Prostate gland (tissue), 2 donors: Measurements from ENCODE around the gene PEX5. TPM values are rescaled to one million over a fixed set of nuclear protein-coding genes. Genes with fewer than 3 reads are reported as not detected.

Experiments
- DNase-seq: peaks from one replicate; pipeline ENCODE4 v3.0.0-alpha.2; 2019; ENCODE audit warnings: low spot score
- H3K27ac ChIP-seq, 2 donors: fragments of 200-600 bp; sonication (generic); 2 replicates each; pipeline ENCODE4 v1.5.1; 2017 to 2019
- H3K27me3 ChIP-seq: fragments of 200-600 bp; sonication (generic); replicated peaks from 2 replicates; pipeline ENCODE4 v1.5.1; 2019; ENCODE audit not compliant: insufficient read depth
- H3K36me3 ChIP-seq, 2 donors: fragments of 200-600 bp; sonication (generic); 1 replicate in 1 of 2; 2 replicates in 1 of 2; pipeline versions ENCODE4 v1.5.1 to v1.8.1; 2017 to 2019
- H3K4me1 ChIP-seq: fragments of 200-600 bp; sonication (generic); replicated peaks from 2 replicates; pipeline ENCODE4 v1.5.1; 2019
- H3K4me3 ChIP-seq, 2 donors: fragments of 200-600 bp; sonication (generic); 2 replicates each; pipeline ENCODE4 v1.5.1; 2017 to 2019
- H3K9me3 ChIP-seq: fragments of 200-600 bp; sonication (generic); 2 replicates; pipeline ENCODE4 v1.5.1; 2017
- POLR2A ChIP-seq: fragments of 450-650 bp; IDR thresholded peaks from one replicate; pipeline ENCODE4 v1.6.1; 2016; ENCODE audit warnings: antibody characterized with exemption, mild to moderate bottlenecking
- POLR2AphosphoS5 ChIP-seq: sonication (generic); formaldehyde crosslinking; IDR thresholded peaks from one replicate; pipeline ENCODE4 v1.6.1; 2017; ENCODE audit warnings: antibody characterized with exemption
- WGBS: methylation state at CpG from one replicate; pipeline ENCODE4 v1.1.5; 2018; 5-methylcytosine and 5-hydroxymethylcytosine counted together
- intact Hi-C: fragments of 100-400 bp; cut with DNase I; formaldehyde crosslinking; loops from one replicate; pipeline ENCODE4 v1.14.2; 2022
- total RNA-seq, 2 donors: library from RNA; depleted of rRNA; stranded (reverse); fragments of >200 nt; gene quantifications; one replicate each; pipeline ENCODE4 v1.1.0, GENCODE V29; 2016
- TF ChIP-seq, protein P1 (sequence below), 4 experiments: fragments of 200-600 bp in 2 of 4; fragments of 450-650 bp in 2 of 4; sonication (generic) in 2 of 4; IDR thresholded peaks; 1 replicate in 3 of 4; 2 replicates in 1 of 4; pipeline ENCODE4 v1.5.1; 2016 to 2019; ENCODE audit warnings: antibody characterized with exemption in 4 of 4, mild to moderate bottlenecking in 2 of 4, moderate library complexity in 2 of 4

The PEX5 gene
- total RNA-seq, 2 donors from 2014 or later = 26.2 to 78.6 TPM

DNA sequence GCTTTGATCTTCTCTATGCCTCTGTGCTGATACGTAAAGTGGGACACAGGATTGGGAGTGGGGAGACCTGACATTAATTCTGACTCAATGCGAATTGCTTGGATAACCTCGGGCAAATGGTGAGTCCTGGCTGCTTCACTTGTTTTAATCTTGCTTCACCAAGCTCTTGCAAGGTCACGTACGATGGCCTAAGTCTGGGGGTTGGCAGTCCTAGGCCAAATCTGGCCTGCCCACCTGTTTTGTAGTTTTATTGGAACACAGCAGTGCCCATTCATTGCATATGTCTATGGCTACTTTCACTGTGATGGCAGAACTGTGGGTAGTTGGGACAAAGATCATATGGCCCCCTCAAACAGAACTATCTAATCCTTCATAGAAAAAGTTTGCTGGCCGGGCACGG, 45.9 kb upstream of the PEX5 start:
- no peak for DNase-seq
- Histone ChIP-seq H3K4me3 (no peak overlapping the region), H3K9me3 (no peaks in the 10 kb centered on the region), H3K27ac (no peak overlapping the region), H3K27me3 (no peaks in the 10 kb centered on the region), H3K4me1 (no peaks in the 10 kb centered on the region), H3K36me3 (no peaks in the 10 kb centered on the region)
- 94% methylated on average over 7 of the region's 7 CpGs for WGBS
- TF ChIP-seq POLR2AphosphoS5 = no peak
- intact Hi-C loops = no loop called here

DNA sequence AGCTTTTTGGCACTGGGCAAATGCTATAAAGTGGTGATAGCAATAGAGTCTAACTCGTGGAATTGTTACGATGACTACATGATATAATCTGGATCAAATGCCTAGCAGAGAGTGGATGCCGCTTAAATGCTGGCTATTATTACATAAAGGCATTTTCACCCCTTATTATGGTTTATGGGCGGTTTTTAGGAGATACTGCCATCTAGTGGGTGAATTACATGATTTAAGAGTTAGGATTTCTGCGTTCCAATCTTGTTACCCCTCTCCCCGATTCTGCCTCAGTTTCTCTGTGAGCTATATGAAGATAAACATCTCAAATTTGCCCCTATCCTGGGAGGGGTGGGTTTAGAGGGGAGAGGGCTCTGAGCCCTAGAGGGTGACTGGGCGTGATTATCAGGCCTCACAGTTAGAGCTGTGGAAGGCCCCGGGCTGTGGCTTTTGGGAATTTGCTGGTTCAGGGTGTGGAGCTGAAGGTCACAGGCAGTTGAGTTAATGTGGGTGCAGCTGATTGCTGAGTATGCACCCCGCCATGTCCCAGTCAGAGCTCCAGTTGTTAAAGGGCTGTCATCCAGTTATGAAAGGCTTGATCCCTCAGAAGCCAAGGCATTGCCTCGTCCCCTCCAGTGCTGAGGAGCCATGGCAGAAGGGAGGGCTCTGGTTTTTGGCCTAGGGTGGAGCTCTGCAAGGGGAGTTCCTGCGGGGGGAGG, 44.9 kb upstream of the PEX5 start:
- Histone ChIP-seq H3K4me1 (no peaks in the 10 kb centered on the region), H3K4me3 (no peak overlapping the region), H3K27me3 (no peaks in the 10 kb centered on the region), H3K36me3 (peaks cover 2 to 7% of the 10 kb centered on the region in 2 donors), H3K9me3 (no peaks in the 10 kb centered on the region), H3K27ac (no peak overlapping the region)
- TF ChIP-seq, protein P1, sequence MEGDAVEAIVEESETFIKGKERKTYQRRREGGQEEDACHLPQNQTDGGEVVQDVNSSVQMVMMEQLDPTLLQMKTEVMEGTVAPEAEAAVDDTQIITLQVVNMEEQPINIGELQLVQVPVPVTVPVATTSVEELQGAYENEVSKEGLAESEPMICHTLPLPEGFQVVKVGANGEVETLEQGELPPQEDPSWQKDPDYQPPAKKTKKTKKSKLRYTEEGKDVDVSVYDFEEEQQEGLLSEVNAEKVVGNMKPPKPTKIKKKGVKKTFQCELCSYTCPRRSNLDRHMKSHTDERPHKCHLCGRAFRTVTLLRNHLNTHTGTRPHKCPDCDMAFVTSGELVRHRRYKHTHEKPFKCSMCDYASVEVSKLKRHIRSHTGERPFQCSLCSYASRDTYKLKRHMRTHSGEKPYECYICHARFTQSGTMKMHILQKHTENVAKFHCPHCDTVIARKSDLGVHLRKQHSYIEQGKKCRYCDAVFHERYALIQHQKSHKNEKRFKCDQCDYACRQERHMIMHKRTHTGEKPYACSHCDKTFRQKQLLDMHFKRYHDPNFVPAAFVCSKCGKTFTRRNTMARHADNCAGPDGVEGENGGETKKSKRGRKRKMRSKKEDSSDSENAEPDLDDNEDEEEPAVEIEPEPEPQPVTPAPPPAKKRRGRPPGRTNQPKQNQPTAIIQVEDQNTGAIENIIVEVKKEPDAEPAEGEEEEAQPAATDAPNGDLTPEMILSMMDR (IDR thresholded peaks at IDR 0.05) = peak in 3 of 4 experiments; percentile 27 to 52 (median 42)
- no peak for TF ChIP-seq POLR2AphosphoS5
- intact Hi-C loops = no loop called here
- WGBS = 51% methylated on average over 11 of the region's 11 CpGs
- no peak for DNase-seq

DNA sequence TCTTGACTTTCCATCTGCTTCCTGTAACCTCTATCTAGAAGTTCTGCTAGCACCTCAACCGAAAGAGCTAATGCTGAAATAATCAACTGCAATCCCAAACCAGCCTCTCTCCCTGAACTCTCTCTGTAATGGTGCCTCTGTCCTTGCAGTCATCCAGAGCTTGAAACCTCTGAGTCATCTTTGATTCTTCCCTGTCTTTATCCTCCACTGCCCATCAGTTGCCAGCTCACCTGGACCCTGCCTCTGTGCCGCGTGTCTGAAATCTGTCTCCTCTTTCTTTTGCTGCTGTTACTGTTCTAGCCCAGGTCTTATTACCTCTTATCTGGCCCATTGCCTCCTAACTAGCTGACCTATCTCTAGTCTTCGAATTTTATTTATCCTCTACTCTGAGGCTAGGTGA, 43.8 kb upstream of the PEX5 start:
- Histone ChIP-seq H3K27ac (no peak overlapping the region), H3K4me3 (no peak overlapping the region), H3K4me1 (no peaks in the 10 kb centered on the region), H3K9me3 (no peaks in the 10 kb centered on the region), H3K36me3 (peaks cover 2 to 7% of the 10 kb centered on the region in 2 donors), H3K27me3 (no peaks in the 10 kb centered on the region)
- TF ChIP-seq, protein P1 (IDR thresholded peaks at IDR 0.05) = no peak
- no peak for TF ChIP-seq POLR2A
- DNase-seq = no peak
- WGBS = 70% methylated on average over 4 of the region's 4 CpGs
- intact Hi-C loops = no loop called here

DNA sequence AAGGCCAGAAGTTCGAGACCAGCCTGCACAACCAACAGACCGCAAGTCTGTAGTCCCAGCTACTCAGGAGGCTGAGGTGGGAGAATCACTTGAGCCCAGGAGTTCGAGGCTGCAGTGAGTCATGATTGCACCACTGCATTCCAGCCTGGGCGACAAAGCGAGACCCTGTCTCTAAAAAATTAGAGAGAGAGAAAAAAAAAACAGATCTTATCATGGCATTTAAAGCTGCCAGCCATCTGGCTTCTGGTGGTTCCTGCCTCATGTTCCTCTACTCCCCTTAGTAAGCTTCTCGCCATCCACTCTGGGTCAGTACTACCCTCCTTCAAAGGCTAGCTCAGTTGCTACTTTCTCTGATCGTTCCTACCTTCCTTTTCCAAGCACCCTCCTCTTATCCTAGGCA, 43.3 kb upstream of the PEX5 start:
- Histone ChIP-seq H3K27ac (no peak overlapping the region), H3K36me3 (peaks cover 2 to 7% of the 10 kb centered on the region in 2 donors), H3K4me3 (no peak overlapping the region), H3K9me3 (no peaks in the 10 kb centered on the region), H3K4me1 (no peaks in the 10 kb centered on the region), H3K27me3 (no peaks in the 10 kb centered on the region)
- no peak for DNase-seq
- intact Hi-C loops = no loop called here
- 88% methylated on average over 7 of the region's 7 CpGs for WGBS
- no peak for TF ChIP-seq POLR2AphosphoS5
- no peak for TF ChIP-seq POLR2A
- TF ChIP-seq, protein P1 (IDR thresholded peaks at IDR 0.05) = no peak

DNA sequence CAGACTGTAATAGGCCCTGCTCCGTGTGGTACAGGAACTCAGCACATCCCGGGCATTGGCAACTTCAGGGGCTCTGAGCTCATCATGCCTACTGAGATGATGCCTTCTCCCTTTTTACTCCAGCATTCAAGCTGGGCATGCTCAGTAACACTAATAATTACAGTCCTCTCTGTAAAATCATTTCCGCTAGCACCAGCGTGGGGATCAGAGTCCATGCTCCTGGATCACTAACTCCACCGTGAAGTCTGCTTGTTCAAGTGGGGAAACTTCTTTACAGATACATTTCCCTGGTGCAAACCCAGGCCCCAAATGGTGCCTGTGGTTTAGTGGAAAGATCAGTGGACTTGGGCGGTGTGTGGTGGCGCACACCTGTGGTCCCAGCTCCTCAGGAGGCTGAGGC, 42.6 kb upstream of the PEX5 start:
- TF ChIP-seq, protein P1 (IDR thresholded peaks at IDR 0.05) = no peak
- no peak for TF ChIP-seq POLR2A
- no peak for TF ChIP-seq POLR2AphosphoS5
- intact Hi-C loops = no loop called here
- H3K36me3 ChIP-seq = peaks cover 2 to 7% of the 10 kb centered on the region in 2 donors
- no peak overlapping the region for H3K27ac ChIP-seq
- no peaks in the 10 kb centered on the region for H3K4me1 ChIP-seq
- no peak overlapping the region for H3K4me3 ChIP-seq
- WGBS = 98% methylated on average over 7 of the region's 7 CpGs
- no peak for DNase-seq
- no peaks in the 10 kb centered on the region for H3K27me3 ChIP-seq
- H3K9me3 ChIP-seq = no peaks in the 10 kb centered on the region
